HG03520 (cell line): ENCODE results near the gene MAP4K5.

Experiments
- ATAC-seq: cut with Tn5 transposase; IDR thresholded peaks from one replicate; pipeline ENCODE4 v1.9.1; 2021; ENCODE audit warnings: mild to moderate bottlenecking, moderate library complexity; ENCODE audit not compliant: unreplicated experiment

Gene MAP4K5

DNA sequence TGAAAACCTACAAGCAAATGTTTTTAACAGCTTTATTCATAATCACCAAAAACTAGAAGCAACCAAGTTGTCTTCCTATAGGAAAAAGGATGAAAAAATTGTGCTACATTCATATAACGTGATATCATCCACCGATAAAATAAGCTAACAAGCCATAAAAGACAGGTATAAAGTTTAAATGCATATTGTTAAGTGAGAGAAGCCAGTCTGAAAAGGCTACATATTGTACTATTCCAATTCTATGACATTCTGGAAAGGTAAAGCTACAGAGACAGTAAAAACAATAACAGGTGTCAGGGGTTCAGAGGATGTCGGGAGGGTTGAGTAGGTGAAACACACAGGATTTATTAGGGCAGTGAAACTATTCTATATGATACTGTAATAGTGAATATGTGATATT lies 158.4 kb downstream of the MAP4K5 start:
- no peak for ATAC-seq

DNA sequence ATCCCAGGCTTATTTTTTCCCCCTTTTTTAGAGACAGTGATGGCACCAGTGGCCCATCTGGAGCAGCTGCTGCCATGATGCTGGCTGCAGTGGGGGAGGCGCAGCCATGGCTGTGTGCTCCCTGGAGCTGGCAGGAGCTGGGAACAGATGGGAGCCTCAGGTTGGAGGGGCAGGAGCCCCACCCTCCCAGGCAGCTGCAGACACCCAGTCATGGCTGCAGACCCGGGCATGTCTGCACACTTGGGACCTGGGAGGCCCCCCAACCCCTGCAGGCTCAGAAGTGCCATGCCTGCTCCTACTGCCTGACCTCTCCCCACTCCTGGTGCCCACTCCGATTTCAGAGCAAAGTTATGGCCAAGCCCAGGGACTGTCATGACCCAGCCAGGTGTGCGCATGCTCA lies 160.8 kb downstream of the MAP4K5 start:
- no peak for ATAC-seq
